HUDEP-2 (cell line): ENCODE measurements around the gene ATF4.

Experiments used
- DNase-seq, 76 experiments: peaks; one replicate each; lab custom pipeline; 2025; ENCODE audit not compliant: unreplicated experiment in 76 of 76; lab: John Stamatoyannopoulos, UW

Gene ATF4

GRCh38 chr22:39554151-39554550 is 33.8 kb downstream of the ATF4 start:
- no peak for DNase-seq

GRCh38 chr22:39556970-39557841 is 36.8 kb downstream of the ATF4 start:
- peak in 37 of 76 experiments; percentile 3 to 53 (median 22) for DNase-seq

- no peak for DNase-seq
Observed at GRCh38 chr22:39558254-39558727, 37.9 kb downstream of the ATF4 start.

- no peak for DNase-seq
Observed at GRCh38 chr22:39558950-39559349, 38.6 kb downstream of the ATF4 start.

GRCh38 chr22:39559456-39560105 is 39.2 kb downstream of the ATF4 start:
- DNase-seq, result peak in 6 of 76 experiments; percentile 8 to 24 (median 14)

GRCh38 chr22:39560127-39560526 is 39.8 kb downstream of the ATF4 start:
- no peak for DNase-seq

- no peak for DNase-seq
Observed at GRCh38 chr22:39562839-39563489, 42.6 kb downstream of the ATF4 start.

GRCh38 chr22:39563571-39564428 is 43.4 kb downstream of the ATF4 start:
- DNase-seq, result no peak

GRCh38 chr22:39565414-39565944 is 45.1 kb downstream of the ATF4 start:
- no peak for DNase-seq

GRCh38 chr22:39567135-39567946 is 47.0 kb downstream of the ATF4 start:
- DNase-seq, result no peak

- DNase-seq, result no peak
Observed at GRCh38 chr22:39568278-39568981, 48.1 kb downstream of the ATF4 start.

- DNase-seq, result no peak
Observed at GRCh38 chr22:39569066-39569465, 48.7 kb downstream of the ATF4 start.

GRCh38 chr22:39570226-39570625 is 49.9 kb downstream of the ATF4 start:
- DNase-seq, result no peak

- DNase-seq, result no peak
Observed at GRCh38 chr22:39570665-39571064, 50.3 kb downstream of the ATF4 start, which contains the start of gene CACNA1I. TSS of gene CACNA1I (plus strand) at chr22:39570753. CDS start at chr22:39570753, 0 bp downstream.

- no peak for DNase-seq
Observed at GRCh38 chr22:39571538-39571937, 51.2 kb downstream of the ATF4 start.
